GM19023 (cell line): ENCODE measurements around the gene FYB1.
A peak's percentile ranks its signal among the peaks of the same experiment; 100 is the strongest.
"Not testable (repeated sequence)": the region's sequence is repeated elsewhere in the genome, so short reads cannot be mapped to it uniquely, and the experiment has no call there.

ENCODE experiments used
- ATAC-seq: cut with Tn5 transposase; IDR thresholded peaks from one replicate; pipeline ENCODE4 v1.9.1; 2021; ENCODE audit warnings: mild to moderate bottlenecking, moderate library complexity; ENCODE audit not compliant: unreplicated experiment

FYB1 gene

GRCh38 chr5:39189292-39189955 is 29.9 kb downstream of the FYB1 start:
- no peak for ATAC-seq

GRCh38 chr5:39187831-39188731 is 31.3 kb downstream of the FYB1 start:
- ATAC-seq, result no peak

GRCh38 chr5:39186722-39187539 is 32.4 kb downstream of the FYB1 start:
- ATAC-seq, result no peak

GRCh38 chr5:39186289-39186688 is 33.1 kb downstream of the FYB1 start:
- no peak for ATAC-seq

- no peak for ATAC-seq
Measured at GRCh38 chr5:39185761-39186160, 33.6 kb downstream of the FYB1 start.

GRCh38 chr5:39179561-39179960 is 39.8 kb downstream of the FYB1 start:
- not testable (repeated sequence) for ATAC-seq

GRCh38 chr5:39178861-39179260 is 40.5 kb downstream of the FYB1 start:
- no peak for ATAC-seq

- no peak for ATAC-seq
Measured at GRCh38 chr5:39178171-39178570, 41.2 kb downstream of the FYB1 start.

- peak; percentile 54 for ATAC-seq
Measured at GRCh38 chr5:39177631-39177964, 41.8 kb downstream of the FYB1 start.

- ATAC-seq, result no peak
Measured at GRCh38 chr5:39176759-39177630, 42.4 kb downstream of the FYB1 start.

GRCh38 chr5:39175273-39175955 is 43.9 kb downstream of the FYB1 start:
- ATAC-seq, result no peak

- no peak for ATAC-seq
Measured at GRCh38 chr5:39173069-39173468, 46.3 kb downstream of the FYB1 start.

GRCh38 chr5:39172593-39172992 is 46.8 kb downstream of the FYB1 start:
- no peak for ATAC-seq

GRCh38 chr5:39171647-39172046 is 47.7 kb downstream of the FYB1 start:
- ATAC-seq, result no peak

- ATAC-seq, result no peak
Measured at GRCh38 chr5:39169081-39169480, 50.3 kb downstream of the FYB1 start.

- ATAC-seq, result no peak
Measured at GRCh38 chr5:39167972-39168342, 51.4 kb downstream of the FYB1 start.

- ATAC-seq, result no peak
Measured at GRCh38 chr5:39167141-39167971, 52.0 kb downstream of the FYB1 start.

GRCh38 chr5:39164529-39165402 is 54.6 kb downstream of the FYB1 start:
- no peak for ATAC-seq
